ENCODE measurements around the gene DCUN1D4. TPM values are rescaled to one million over a fixed set of nuclear protein-coding genes. Genes with fewer than 3 reads are reported as not detected.

Gene DCUN1D4
- polyA plus RNA-seq, 1 of the 3 experiments (the other 2 are of a cell fraction), result 42.9 TPM

GRCh38 chr4:51894059-51894645 is 51.2 kb downstream of the DCUN1D4 start:
- H3K9me2 ChIP-seq, result no peaks in the 10 kb centered on the region
- no peaks in the 10 kb centered on the region for H3K79me2 ChIP-seq (ENCODE audit: insufficient read depth)
- ChIA-PET CTCF (interaction anchor here (3.5 kb wide), 1 partner anchor 13 kb away, joined by 23 read pairs; no protein-coding TSS in a partner anchor), POLR2A (no interaction called here)
- peaks cover 0 to 5% of the 10 kb centered on the region in 2 experiments; a peak in 2 of 4 replicates for H3K4me1 ChIP-seq (ENCODE audit: control insufficient read depth in 1 of 2, insufficient read depth in 2 of 2, low read depth in 1 of 2, low read length in 1 of 2)
- no peak overlapping the region for H3K27ac ChIP-seq (ENCODE audit: low read depth in 2 of 2, low read length in 1 of 2)
- H4K20me1 ChIP-seq (ENCODE audit: insufficient read depth), result no peaks in the 10 kb centered on the region
- no peak overlapping the region for H2AFZ ChIP-seq (ENCODE audit: low read depth)
- H3K4me2 ChIP-seq, result no peak overlapping the region
- no peaks in the 10 kb centered on the region for H3K27me3 ChIP-seq (ENCODE audit: insufficient read depth)
- H3K9me3 ChIP-seq, result no peaks in the 10 kb centered on the region
- no peak overlapping the region for H3K4me3 ChIP-seq (ENCODE audit: low read depth in 2 of 2, low read length in 1 of 2)
- H3F3A ChIP-seq (replicated peaks; ENCODE audit: insufficient read depth), result peaks cover 14% of the 10 kb centered on the region
- 0 out of 2 replicates have a peak, but pooled peaks have one; percentile 25 for TF ChIP-seq PBX3 (IDR thresholded peaks at IDR 0.05)
- TF ChIP-seq, protein P1, sequence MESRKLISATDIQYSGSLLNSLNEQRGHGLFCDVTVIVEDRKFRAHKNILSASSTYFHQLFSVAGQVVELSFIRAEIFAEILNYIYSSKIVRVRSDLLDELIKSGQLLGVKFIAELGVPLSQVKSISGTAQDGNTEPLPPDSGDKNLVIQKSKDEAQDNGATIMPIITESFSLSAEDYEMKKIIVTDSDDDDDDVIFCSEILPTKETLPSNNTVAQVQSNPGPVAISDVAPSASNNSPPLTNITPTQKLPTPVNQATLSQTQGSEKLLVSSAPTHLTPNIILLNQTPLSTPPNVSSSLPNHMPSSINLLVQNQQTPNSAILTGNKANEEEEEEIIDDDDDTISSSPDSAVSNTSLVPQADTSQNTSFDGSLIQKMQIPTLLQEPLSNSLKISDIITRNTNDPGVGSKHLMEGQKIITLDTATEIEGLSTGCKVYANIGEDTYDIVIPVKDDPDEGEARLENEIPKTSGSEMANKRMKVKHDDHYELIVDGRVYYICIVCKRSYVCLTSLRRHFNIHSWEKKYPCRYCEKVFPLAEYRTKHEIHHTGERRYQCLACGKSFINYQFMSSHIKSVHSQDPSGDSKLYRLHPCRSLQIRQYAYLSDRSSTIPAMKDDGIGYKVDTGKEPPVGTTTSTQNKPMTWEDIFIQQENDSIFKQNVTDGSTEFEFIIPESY (IDR thresholded peaks at IDR 0.05; ENCODE audit: borderline replicate concordance, low read depth), result no peak
- H3K36me3 ChIP-seq (replicated peaks in 1 of 2; ENCODE audit: control insufficient read depth in 1 of 2, insufficient read depth in 2 of 2, low read length in 1 of 2), result peaks cover 49 to 52% of the 10 kb centered on the region in 2 experiments
- H3K9ac ChIP-seq, result no peak overlapping the region
- DNase-seq, result no peak
- 100% methylated on average over 1 of the region's 1 CpG for WGBS (ENCODE audit: low lambda C conversion rate)

DNA sequence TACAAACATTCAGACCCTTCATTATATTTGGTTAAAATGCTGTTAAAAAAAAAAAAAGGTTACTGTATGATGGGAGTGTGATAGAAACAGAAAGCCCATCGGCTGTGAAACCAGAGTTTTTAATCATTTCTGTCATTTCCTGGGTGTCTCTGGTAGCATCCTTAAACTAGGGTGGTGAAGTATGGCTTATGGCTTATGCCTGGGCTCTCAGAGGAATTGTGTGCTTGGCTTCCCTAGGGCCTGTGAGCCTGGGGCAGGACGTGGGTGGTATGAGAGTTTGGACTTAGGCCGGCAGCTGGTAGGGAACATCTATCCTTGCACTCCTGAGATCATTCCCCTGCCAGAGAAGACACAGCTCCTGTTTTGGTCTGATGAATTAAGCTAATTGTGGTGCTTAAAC is 52.2 kb downstream of the DCUN1D4 start:
- ChIA-PET POLR2A (no interaction called here), CTCF (interaction anchor here (0.7 to 3.5 kb wide), 9 partner anchors 8 to 141 kb away, joined by 3 to 23 read pairs (median 9); no protein-coding TSS in a partner anchor)
- no peaks in the 10 kb centered on the region for H3K79me2 ChIP-seq (ENCODE audit: insufficient read depth)
- H3K4me1 ChIP-seq (ENCODE audit: control insufficient read depth in 1 of 2, insufficient read depth in 2 of 2, low read depth in 1 of 2, low read length in 1 of 2), result peaks cover 0 to 5% of the 10 kb centered on the region in 2 experiments; a peak in 2 of 4 replicates
- no peak overlapping the region; a peak in 1 of 4 replicates for H3K27ac ChIP-seq (ENCODE audit: low read depth in 2 of 2, low read length in 1 of 2)
- H2AFZ ChIP-seq (ENCODE audit: low read depth), result no peak overlapping the region
- H3K9me2 ChIP-seq, result no peaks in the 10 kb centered on the region
- WGBS (ENCODE audit: low lambda C conversion rate), result 88% methylated on average over 3 of the region's 3 CpGs
- peaks cover 14% of the 10 kb centered on the region for H3F3A ChIP-seq (replicated peaks; ENCODE audit: insufficient read depth)
- no peak overlapping the region for H3K4me2 ChIP-seq
- H3K27me3 ChIP-seq (ENCODE audit: insufficient read depth), result no peaks in the 10 kb centered on the region
- TF ChIP-seq TAF1 (IDR thresholded peaks at IDR 0.05; ENCODE audit: borderline replicate concordance, low read depth, low read length) (no peak), FOSL2 (IDR thresholded peaks at IDR 0.05; ENCODE audit: borderline replicate concordance, low read depth) (no peak), TCF12 (IDR thresholded peaks at IDR 0.05) (no peak), RCOR1 (IDR thresholded peaks at IDR 0.05; ENCODE audit: low read length) (no peak)
- TF ChIP-seq, protein P1 (IDR thresholded peaks at IDR 0.05; ENCODE audit: borderline replicate concordance, low read depth), result no peak
- peaks cover 44 to 55% of the 10 kb centered on the region in 2 experiments for H3K36me3 ChIP-seq (replicated peaks in 1 of 2; ENCODE audit: control insufficient read depth in 1 of 2, insufficient read depth in 2 of 2, low read length in 1 of 2)
- no peak overlapping the region for H3K9ac ChIP-seq
- no peaks in the 10 kb centered on the region for H3K9me3 ChIP-seq
- DNase-seq, result no peak
- no peak overlapping the region for H3K4me3 ChIP-seq (ENCODE audit: low read depth in 2 of 2, low read length in 1 of 2)
- H4K20me1 ChIP-seq (ENCODE audit: insufficient read depth), result no peaks in the 10 kb centered on the region
